Skeletal muscle cell (primary cell): ENCODE measurements around the gene BID.

ENCODE experiments used
- DNase-seq: peaks from one replicate; pipeline ENCODE4 v3.0.0-alpha.2; 2010; ENCODE audit warnings: low read depth
- H3K4me3 ChIP-seq: 2 replicates; pipeline ENCODE4 v1.5.1; 2011; ENCODE audit warnings: low read depth, mild to moderate bottlenecking, control low read depth, low read length, moderate library complexity

The BID gene

DNA sequence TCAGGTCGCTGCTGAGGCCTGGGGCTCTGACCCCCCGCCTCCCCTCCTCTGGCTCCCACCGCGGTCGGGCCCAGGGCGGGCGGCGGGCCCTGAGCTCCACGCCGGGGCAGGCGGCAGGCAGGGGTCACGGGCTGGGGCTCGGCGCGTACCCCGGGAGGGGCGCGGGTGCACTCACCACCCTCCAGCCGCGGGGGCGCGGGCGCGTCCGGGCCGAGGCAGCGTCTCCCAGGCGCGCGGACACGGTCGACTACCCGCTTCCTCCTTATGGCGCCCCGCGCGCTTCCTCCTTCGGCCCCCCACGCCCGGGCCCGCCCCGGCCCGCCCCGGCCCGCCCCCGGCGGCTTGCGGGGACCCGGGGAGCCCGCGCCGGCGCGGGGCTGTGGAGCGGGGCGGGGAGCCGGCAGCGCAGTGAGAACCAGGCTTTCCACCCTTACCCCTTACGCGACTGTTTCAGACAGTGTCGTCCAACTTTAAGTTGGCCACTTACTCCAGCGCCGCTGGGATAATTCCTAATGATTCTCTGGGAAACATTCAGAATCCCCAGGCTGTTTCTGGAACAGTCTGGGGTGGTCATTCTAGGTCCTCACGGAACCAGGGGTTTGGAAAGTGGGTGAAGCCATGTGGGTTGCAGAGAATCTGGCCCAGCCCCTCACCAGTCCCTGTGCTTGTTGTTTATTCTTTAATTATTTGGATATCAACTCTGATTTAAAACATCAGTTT, at the start of gene BID:
BID (minus strand) TSS at position 264 of the 720 bp plus-strand sequence. CDS start 24,353 bp downstream, outside the sequence.
- DNase-seq, result no peak
- H3K4me3 ChIP-seq, result peak within 1 kb of the TSS; percentile 60

DNA sequence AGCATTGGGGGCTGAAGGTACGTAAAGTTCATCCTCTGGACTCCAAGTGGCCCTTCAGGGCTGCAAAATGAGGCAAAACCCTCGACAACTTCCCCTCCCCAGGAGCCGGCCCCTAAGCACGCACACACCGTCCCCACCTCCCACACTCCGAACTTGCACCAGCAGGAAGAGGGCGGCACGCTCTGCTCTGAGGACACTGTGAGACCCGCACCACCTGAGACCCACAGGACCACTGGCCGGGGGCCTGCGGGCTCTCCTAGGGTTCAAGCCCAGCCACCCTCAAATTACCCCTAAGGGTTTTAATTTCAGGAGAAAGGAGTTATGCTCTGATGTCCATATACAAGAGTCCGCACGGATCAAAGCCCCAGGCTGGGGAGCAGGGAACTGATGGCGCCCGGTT, 49.7 kb upstream of the BID start:
- H3K4me3 ChIP-seq, result no peak overlapping the region
- DNase-seq, result no peak

GRCh38 chr22:17823226-17823625, 49.0 kb upstream of the BID start:
- no peak overlapping the region for H3K4me3 ChIP-seq
- no peak for DNase-seq

GRCh38 chr22:17822087-17822486, 47.8 kb upstream of the BID start:
- H3K4me3 ChIP-seq, result no peak overlapping the region

DNA sequence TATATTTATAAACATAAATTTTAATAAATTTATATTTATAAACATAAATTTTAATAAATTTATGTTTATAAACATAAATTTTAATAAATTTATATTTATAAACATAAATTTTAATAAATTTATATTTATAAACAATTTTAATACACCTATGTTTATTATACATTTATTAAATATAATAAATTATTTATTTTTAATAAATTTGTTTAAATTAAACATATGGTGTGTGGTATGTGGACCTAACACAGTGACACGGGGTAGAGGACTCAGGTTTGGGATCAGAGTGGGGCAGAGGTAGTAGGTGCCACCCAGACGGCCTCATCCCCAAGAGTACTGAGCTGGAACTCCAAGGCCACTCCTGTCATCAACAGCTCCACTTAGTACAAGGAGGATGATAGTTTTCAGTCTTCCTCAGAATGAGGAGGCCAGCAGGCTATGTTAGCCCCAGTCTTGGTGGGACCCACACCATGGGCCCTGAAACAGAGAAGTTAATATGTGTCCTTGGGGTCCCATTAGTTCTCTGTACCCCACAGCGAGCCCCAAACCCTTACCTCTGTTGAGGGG, 46.7 kb upstream of the BID start:
- DNase-seq, result no peak
- H3K4me3 ChIP-seq, result no peak overlapping the region

More at GRCh38 chr22:17822087-17822486, 47.8 kb upstream of the BID start:
- DNase-seq, result no peak

DNA sequence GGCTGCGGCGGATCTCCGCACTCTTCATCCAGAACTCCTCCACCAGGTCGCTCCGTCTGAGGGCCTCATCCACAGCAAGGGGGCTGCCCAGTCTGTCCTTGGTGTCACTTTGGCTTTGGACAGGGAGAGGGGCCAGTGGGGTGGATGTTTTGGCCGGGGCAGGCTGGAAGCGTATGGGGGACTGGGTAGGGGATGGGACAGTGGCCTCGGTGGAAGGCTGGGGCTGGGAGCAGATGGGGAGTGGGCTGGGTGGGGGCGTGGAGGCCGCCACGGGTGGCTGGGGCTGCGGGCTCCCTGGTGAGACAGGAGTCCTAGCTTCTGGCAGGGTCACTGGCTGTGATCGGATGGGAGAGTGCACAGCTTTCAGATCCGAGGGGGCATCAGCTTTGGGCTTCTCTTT, 44.4 kb upstream of the BID start:
- no peak overlapping the region for H3K4me3 ChIP-seq
- DNase-seq, result no peak

- no peak for DNase-seq
- H3K4me3 ChIP-seq, result no peak overlapping the region
These were observed 43.9 kb upstream of the BID start for GRCh38 chr22:17818180-17818579.

- H3K4me3 ChIP-seq, result no peak overlapping the region
- no peak for DNase-seq
These were observed 43.3 kb upstream of the BID start for GRCh38 chr22:17817511-17818065.

- H3K4me3 ChIP-seq, result no peak overlapping the region
- DNase-seq, result no peak
These were observed 42.8 kb upstream of the BID start for GRCh38 chr22:17817079-17817478.

DNA sequence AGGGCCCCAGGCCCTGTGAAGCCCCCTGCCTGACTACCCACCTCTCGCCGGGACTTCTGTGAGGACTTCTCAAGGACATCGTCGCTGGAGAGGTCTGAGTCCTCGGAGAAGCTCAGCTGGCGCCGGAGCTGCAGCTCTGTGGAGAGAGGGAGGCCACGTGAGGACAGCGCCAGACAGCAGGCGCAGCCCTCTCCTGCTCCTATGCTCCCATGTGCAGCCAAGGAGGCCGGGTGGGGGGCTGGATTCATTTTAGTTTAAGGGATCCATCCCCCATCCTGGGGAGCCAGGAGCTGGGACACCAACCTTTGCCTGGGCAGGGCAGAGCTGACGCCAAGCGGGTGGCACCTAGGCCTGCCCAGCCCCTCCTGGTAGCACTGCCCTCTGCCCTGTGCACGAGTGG, 42.4 kb upstream of the BID start:
- DNase-seq, result no peak
- H3K4me3 ChIP-seq, result no peak overlapping the region

DNA sequence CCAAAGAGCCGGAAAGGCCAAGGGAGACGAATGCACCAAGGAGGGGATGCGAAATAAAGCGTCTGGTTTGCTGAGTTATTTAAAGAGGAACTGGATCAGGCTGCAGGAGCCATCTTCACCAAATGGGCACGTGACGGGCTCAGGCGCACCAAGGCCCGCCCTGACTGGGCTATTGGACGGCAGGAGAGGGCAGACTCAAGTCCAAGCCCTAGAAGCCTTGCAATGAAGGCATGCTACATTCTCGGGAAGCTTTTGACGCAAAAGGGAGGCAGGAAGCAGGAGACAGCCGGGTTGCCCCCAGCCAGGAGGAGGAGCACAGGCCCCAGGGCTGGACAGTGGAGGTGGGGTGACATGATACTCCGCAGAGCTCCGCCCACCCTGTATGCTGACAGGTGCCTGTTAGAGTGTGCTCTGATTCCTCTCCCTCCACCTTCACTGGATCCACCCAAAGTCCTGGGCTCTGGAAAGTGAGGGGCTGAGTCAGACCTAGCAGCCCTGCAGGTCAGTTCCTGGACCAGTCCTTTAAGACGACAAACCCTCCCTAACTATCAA, 41.5 kb upstream of the BID start:
- H3K4me3 ChIP-seq, result no peak overlapping the region
- DNase-seq, result no peak

- DNase-seq, result no peak
These were observed 40.6 kb upstream of the BID start for GRCh38 chr22:17814830-17815229.

DNA sequence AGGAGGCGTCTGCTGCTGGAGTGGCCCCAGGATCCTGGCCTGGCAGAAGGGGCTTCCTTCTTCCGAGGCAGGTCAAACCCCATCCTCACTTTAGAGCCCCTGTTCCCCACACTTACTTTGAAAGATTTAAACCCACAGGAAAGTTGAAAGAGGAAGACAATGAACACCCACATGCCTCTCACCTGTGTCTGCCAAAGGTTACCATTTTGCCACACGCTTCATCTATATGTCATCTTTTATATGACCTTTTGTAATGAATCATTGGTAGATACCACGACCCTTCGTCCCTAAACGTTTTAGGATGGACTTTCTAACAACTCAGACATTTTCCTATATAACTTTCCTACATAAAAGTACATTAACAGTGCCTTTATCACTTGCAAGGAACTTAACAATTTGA, 39.8 kb upstream of the BID start:
- H3K4me3 ChIP-seq, result no peak overlapping the region
- no peak for DNase-seq

More at GRCh38 chr22:17814830-17815229, 40.6 kb upstream of the BID start:
- H3K4me3 ChIP-seq, result no peak overlapping the region

DNA sequence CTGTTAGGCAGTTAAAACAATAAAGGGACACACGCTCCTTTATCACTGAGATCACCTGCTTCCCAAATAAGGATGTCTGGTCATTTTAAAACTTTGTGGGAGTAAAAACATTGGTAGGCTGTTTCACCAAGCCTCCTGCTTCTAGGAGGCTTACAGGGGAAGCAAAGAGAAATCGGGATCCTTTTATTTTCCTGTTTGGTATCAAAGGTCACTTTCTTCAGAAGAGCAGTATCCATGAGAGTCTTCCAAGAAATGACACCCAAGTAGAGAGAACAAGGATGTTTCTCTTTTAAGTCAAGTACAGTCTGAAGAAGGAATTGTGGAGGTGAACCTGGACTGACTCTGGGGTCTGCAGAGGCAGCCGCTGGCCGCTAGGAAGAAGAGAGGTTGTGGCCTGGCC, 36.9 kb upstream of the BID start:
- no peak for DNase-seq
- H3K4me3 ChIP-seq, result no peak overlapping the region

- DNase-seq, result no peak
- no peak overlapping the region for H3K4me3 ChIP-seq
These were observed 36.4 kb upstream of the BID start for GRCh38 chr22:17810570-17811116.

- no peak for DNase-seq
- no peak overlapping the region for H3K4me3 ChIP-seq
These were observed 34.6 kb upstream of the BID start for GRCh38 chr22:17808693-17809403.

GRCh38 chr22:17807578-17808410, 33.5 kb upstream of the BID start:
- H3K4me3 ChIP-seq, result no peak overlapping the region
- DNase-seq, result no peak

DNA sequence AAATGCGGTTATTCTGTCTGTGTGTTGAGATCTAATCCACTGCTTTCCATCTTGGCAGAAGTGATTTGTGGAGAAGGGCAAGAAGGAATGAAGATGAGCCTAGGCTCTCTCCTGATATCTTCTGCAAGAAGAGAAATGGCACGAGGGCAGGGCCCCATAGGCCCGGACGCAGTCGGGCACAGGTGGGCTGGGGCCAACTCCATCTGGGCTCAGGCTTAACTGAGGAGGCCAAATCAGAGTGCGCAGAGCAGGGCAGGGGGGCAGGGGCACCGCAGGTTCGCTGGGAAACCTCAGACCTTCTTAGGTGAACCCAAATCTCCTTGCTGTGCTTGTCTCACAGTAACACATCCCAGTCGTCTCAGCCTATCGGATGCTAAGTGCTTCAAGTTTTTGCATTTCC, 32.8 kb upstream of the BID start:
- no peak for DNase-seq
- no peak overlapping the region for H3K4me3 ChIP-seq

DNA sequence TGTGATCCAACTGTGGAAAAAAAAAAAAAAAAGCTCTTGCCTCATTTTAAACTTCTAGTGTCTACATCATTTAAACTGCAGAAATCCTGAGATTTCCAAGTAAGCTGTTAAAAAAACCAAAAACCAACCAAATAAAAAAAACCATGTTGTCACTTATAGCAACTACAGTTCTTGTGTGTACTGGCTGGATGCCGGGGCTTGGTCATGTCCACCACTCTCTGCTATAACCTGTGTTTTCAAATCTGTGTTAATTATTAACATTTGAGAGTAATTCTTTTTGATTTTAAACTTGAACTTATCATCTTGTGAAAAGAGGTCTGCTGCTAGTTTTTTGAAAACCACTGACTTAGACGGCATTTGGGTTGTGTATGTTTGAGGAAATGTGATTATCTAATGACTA, 32.2 kb upstream of the BID start:
- H3K4me3 ChIP-seq, result no peak overlapping the region
- no peak for DNase-seq
